HG02970 (cell line): ENCODE results near the gene KRTAP1-1.
"Not testable (repeated sequence)": the region's sequence is repeated elsewhere in the genome, so short reads cannot be mapped to it uniquely, and the experiment has no call there.

ENCODE experiments used
- ATAC-seq: cut with Tn5 transposase; IDR thresholded peaks from one replicate; pipeline ENCODE4 v1.9.1; 2021; ENCODE audit warnings: mild to moderate bottlenecking, moderate library complexity, moderate number of reproducible peaks; ENCODE audit not compliant: unreplicated experiment, low FRiP score

The KRTAP1-1 gene

DNA sequence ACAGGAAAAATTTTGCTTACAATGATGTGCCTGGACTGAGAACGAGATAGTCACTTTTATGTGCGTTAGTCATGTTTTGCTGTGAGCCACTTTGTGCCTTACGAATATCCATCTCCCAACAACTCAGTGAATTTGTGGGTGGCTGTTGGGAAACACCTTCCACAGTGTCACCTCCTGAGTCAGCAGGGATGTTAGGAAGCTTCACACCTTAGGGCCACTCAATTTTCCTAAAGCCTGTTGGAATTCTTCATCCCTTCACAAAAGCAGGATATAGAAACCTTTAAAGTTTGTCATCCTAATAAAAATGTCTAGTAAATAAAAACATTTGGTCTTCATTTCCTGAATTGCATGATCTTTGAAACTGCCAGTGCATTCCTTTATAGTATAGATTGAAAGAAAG is 28.1 kb downstream of the KRTAP1-1 start:
- ATAC-seq = no peak

DNA sequence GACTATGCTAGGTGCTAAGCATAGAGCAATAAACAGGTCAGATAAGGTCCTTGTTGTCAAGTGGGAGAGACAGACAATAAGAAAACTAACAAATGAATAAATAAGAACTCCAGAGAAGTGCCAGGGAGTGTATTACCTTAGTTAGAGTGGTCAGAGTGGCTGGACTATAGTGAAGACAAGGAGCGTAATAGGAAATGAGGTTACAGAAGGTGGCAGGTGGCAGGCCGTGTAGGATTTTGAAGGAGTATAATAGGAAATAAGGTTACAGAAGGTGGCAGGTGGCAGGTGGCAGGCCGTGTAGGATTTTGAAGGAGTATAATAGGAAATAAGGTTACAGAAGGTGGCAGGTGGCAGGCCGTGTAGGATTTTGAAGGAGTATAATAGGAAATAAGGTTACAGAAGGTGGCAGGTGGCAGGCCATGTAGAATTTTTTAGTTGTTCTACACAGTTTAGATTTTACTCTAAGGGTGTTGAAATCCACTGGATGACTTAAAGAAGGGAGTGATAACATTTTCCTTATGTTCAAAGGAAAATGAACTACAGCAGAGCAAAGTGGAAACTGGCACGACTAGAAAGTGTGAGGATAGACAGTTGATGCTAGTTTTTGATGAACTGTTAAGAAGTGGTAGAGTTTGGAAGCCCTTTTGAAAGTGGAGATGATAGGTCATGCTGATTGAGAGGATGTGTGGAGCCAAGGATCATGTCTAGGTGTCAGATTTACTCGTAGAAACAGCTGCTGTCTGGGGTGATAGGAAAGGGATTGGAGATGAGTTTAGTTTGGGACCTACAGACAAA is 28.7 kb downstream of the KRTAP1-1 start:
- no peak for ATAC-seq

DNA sequence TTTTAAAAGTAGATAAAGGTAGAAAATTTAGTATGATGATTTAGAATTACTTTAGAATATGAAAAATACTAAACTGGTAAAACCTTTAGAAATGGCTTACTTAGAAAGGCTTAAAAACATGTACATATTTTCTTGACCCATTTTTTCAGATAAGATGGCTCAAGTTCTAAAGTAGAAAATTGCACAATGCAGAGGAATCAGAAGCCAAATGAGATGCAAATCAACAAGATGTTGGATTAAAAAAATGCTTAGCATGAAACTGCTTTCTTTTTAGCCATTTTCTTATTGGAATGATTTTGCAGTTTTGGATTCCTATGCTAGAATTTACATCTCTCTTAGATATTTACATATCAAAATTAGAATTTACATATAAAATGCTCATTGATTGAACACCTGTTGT is 30.8 kb downstream of the KRTAP1-1 start:
- ATAC-seq = no peak

DNA sequence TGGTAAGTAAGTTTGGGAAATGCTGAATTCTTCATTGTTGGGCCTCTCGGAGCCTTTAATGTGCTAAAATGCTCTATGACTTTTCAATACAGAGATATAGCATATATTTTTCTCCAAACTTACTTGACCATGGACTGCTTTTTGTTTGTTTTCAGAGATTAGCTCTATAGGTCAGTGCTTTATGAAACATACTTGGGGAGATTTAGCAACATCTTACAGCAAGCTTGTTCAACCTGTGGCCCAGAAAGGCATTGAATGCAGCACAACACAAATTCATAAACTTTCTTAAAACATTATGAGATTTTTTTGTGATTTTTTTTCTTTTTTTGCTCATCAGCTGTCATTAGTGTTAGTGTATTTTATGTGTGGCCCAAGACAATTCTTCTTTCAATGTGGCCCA is 31.3 kb downstream of the KRTAP1-1 start:
- no peak for ATAC-seq

DNA sequence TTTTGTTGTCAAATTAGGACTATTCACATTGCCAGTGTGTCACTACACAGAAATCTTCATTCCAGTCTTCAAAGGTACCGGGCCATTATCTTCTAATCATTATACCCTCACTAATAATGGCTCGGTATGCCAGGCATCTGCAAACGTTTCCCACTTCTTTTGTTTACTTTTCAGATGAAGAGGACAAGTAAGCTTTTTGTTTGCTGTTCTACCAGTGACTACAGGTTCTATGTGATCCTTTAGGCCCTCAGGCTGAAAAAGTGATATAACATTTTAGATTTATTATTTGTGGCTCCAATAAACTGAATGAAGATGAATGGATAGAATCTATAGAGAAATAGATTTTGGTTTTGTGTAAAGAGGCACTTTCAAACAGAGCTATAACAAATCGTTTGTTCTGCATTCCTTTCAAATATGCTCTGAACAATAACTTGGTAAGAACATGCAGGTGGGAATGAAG is 31.9 kb downstream of the KRTAP1-1 start:
- no peak for ATAC-seq

DNA sequence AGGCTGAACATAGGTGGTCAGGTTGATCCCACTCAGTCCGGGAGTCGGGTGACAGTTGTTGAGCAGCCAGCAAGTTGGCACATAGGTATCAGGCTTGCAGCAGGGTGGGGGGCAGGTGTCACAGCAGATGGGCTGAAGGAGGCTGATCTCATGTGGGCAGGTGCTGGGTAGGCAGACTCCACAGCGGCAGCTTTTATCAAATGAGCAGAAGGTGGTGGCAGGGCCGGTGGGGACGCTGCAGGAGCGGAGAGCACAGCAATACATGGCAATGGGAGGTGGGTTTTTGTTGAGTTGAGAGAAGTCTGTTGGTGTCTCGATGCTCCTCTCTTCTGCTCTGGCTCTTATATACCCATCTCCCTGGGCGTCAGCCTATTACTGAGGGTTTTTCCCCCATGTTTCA is 32.4 kb downstream of the KRTAP1-1 start, which contains the start of gene KRTAP3-1:
TSS of gene KRTAP3-1 (minus strand) at position 318 of the 400 bp plus-strand sequence. CDS start at position 264, 54 bp downstream.
- ATAC-seq = no peak

DNA sequence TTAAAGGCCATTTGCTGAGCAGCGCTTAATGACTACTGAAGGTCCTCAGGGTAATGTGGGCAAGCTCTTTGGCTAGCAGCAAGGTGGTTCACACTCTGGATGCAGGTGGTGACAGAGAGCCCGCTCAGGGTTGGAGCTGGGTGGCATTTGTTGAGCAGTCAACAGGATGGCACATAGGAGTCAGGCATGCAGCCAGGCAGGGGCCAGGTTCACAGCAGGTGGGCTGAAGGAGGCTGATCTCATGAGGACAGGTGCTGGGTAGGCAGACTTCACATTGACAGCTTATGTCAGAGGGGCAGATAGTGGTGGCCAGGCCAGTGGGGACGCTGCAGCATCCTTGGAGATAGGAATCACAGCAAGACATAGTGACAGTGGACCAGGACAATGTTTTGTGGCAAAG is 36.9 kb downstream of the KRTAP1-1 start:
- ATAC-seq = no peak

DNA sequence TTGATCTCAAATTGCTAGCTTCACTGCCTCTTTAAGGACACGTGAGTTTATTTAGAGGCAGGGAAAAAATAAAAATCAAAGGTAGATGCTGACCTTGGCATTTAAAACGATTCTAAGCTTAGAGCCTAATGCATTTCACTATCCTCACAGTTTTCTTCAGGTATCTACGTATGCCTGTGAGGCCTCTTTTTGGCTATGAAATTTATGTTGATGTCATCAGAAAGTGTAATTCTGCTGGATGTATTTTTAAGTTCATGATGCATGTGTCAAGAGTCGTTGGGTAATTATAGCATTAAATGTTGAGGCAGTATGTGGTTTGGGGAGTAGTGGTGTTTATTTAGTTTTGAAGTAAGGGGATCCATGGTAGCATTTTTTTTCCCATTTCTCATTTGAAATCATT is 37.3 kb downstream of the KRTAP1-1 start:
- no peak for ATAC-seq

DNA sequence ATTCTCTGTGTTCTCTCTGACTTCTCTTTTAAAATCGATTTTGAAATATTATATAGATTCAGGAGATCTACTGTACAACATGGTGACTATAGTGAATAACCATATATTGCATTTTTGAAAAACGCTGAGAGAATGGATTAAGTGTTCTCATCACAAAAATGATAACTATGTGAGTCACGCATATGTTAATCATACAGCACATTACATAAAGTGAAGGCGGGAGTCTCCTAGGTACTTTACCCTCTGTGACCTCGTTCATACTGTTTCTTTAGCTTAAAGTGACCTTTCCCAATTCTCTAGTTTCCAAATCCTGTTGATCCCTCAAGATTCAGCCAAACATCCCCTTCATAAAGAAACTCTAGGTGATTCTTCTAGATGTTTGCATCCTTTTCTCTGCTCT is 38.4 kb downstream of the KRTAP1-1 start:
- ATAC-seq = no peak

DNA sequence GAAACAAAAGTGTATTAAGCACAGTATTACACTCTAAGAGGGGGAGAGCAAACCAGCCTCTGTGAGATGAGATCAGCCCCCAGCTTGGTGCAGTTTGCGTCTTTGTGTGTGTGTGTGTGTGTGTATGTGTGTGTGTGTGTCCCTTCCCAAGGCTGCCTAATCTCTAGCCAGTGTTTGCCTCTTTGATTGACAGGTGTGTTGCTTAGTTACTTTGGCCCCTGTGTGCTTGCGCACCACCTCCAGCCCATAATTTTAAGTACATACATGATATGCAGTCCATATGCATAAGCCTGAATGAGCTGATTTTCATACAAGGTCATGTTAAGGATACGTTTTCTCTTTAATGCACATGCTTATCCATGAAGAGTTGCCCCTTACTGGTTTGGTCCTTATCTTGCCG is 39.5 kb downstream of the KRTAP1-1 start:
- no peak for ATAC-seq

DNA sequence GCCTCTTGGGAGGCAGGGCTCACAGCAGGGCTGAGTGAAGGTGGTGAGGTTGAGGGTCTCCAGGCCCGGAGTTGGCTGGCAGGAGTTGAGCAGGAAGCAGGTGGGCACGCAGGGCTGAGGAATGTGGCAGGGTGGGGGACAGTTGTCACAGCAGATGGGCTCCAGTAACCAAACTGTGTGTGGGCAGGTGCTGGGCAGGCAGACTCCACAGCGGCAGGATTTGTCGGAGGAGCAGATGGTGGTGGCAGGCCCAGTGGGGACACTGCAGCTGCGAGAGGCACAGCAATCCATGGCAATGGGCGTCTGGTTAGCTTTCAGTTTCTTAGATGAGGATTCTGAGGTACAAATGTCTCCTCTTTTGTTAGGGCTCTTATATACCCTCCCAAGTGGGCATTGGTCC is 41.7 kb downstream of the KRTAP1-1 start, which contains the start of gene KRTAP3-2:
TSS of gene KRTAP3-2 (minus strand) at position 344 of the 400 bp plus-strand sequence. CDS start at position 291, 53 bp downstream.
- not testable (repeated sequence) for ATAC-seq

DNA sequence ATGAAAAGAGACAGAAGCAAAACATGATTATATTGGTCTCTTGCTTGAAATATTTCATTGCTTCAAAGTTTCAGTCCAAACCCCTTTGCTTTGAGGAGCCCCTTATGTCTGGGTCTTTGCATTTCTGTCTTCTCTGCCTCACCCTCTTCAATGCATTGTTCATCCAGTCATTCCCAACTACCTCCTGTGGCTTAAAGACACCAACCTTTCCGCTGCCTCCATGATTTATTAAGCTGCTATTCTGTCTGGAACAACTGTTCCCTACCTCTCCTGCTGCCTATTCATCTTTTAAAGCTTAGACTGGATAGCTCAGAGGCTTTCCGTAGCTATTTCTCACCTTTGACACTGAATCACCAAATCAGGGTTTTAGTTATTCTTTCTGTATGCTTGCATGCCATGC is 43.9 kb downstream of the KRTAP1-1 start:
- no peak for ATAC-seq

DNA sequence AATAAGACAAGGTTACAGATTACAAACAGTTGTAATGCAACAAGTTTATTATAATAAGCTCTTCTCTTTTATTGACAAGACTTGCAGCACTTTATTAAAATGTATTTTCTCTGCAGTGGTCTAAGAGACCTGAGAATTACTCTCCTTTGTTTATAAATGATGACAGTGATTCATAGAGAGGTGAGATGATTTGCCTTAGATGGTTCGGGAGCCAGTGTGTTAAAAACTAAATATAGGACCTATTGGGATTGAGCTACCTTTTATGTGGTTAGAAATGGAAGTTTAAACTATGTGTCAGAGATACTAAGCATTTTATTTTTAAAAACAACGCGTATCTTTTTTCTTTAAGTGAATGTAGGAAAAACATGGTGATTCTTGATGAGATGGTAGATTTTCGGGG is 44.4 kb downstream of the KRTAP1-1 start:
- ATAC-seq = no peak

DNA sequence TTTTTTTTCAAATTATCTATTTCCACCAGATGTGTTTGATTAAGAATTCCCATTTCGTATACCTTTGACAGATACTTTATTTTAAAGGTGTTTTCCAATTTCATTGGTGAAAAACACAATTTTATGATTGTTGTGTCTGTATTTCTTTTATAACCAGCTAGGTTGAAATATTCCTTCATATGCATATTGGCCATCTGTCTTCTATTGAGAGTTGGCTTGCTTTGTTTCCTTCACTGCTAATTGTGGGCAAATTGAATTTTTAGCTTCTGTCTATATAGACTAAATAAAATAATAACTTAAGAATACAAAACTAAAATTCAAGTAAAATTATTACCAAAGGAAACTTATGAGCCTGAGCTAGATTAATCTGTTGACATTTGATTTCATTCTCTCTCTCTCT is 46.1 kb downstream of the KRTAP1-1 start:
- no peak for ATAC-seq

DNA sequence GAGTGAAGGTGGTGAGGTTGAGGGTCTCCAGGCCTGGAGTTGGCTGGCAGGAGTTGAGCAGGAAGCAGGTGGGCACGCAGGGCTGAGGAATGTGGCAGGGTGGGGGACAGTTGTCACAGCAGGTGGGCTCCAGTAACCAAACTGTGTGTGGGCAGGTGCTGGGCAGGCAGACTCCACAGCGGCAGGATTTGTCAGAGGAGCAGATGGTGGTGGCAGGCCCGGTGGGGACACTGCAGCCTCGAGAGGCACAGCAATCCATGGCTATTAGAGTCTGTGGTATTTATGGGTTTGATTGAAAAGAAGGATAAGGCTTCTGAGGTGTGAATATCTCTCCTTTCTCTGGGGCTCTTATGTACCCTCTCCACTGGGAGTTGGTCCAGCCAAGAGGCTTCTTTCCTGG is 47.4 kb downstream of the KRTAP1-1 start, which contains the start of gene KRTAP3-3:
TSS of gene KRTAP3-3 (minus strand) at position 326 of the 400 bp plus-strand sequence. CDS start at position 259, 67 bp downstream.
- ATAC-seq = no peak

DNA sequence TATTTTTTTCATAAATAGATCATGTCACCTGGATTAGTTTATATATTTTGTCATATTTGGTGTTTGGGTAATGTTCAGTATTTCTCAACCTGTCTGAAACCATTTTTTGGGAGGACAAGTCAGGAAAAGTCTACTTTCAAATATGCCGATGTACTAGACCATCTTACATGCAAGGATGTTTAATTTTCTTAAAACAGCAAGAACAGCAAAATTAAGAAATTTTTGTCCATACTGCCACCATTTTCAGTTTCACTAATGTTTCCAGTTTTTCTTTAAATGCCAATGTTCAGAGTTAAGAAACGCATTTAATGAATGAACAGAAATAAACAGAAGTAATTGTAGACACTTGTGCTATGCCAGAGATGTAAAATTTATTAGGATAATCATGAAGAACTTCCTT is 48.2 kb downstream of the KRTAP1-1 start:
- no peak for ATAC-seq

DNA sequence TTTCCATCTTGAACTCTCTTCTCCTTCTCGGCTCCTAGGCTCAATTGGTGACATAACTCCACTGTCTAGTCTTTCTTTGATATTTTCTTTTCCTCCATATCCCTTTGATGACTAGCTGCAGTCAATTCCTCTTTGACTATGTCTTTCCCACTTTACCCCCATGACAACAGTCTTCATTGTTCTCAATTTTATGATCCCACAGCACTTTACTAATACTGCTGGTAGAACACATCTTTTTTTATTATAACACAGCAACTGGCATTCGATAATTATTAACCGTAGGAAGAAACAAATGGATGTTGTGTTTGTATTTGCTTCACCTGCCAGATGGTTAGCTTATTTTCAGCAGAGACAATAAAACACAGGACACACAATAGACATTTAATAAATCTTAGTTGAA is 48.6 kb downstream of the KRTAP1-1 start:
- ATAC-seq = no peak
